Dermis blood vessel endothelial cell (primary cell): Measurements from ENCODE around the gene RHD. TPM values are rescaled to one million over a fixed set of nuclear protein-coding genes. Genes with fewer than 3 reads are reported as not detected.
"Not testable (repeated sequence)": the region's sequence is repeated elsewhere in the genome, so short reads cannot be mapped to it uniquely, and the experiment has no call there.

ENCODE experiments used
- DNase-seq: peaks from one replicate; pipeline ENCODE4 v3.0.0; 2010
- total RNA-seq: library from RNA; depleted of rRNA; stranded (reverse); fragments of >200 nt; gene quantifications from 2 replicates; pipeline ENCODE4 v1.2.3, GENCODE V29; 2014

The RHD gene
- total RNA-seq, 1 donor from 2014 or later: 0.34 TPM

DNA sequence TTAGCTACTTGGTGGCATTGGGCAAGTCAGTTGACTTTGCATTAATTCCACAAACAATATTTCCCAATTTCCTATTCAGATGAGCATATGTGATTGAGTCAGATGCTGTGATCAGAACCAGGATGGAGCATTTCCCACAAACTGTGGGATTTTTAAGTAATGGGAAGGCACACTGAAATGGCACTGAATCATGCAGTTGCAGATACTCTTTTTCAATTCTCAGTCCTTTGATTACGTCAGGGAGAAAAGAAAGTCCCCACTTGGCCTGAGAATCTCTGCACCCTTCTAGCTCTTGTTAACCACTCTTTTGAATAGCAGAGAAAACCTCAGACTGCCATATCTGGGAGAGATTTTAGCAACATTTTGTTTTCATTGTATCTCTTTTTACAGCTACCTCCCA, 36.8 kb downstream of the RHD start:
- not testable (repeated sequence) for DNase-seq

DNA sequence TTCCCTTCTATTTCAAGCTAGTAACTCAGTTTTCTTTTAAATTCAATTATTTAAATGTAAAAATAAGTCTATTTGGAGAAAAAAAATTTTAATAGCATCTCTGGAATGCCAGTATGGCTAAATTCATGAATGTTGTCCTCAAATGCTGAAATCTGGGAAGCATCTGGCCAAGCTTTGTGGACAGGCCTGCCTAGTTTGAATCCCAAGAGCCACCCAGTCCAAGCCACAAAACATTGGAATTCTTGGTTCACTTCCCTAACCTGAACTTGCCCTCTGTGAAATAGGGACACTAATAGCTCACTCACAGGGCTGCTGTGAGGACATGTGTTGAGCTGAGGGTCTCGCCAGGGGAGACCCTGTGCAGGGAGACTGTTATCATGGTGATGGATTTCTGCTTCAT, 37.2 kb downstream of the RHD start:
- not testable (repeated sequence) for DNase-seq

DNA sequence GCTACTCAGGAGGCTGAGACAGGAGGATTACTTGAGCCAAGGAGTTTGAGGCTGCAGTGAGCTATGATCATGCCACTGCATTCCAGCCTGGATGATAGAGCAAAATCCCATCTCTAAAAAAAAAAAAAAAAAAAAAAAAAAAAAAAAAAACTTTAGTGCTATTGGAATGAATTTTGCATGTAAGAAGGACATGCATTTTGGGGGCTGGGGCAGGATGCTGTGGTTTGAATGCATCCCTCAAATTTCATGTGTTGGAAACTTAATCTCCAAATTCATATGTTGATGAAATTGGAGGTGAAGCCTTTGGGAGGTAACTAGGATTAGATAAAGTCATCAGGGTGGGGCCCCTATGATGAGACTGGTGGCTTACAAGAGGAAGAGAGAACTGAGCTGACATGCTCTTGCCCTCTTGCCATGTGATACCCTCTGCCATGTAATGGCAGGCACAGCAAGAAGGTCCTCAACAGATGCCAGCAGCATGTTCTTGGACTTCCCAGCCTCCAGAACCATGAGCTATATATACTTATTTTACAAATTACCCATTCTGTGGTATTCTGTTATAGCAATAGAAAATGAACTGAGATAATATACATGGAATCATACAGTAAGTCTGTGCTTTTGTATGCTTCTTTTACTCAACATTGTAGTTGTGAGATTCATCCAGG, 40.6 kb downstream of the RHD start:
- DNase-seq: not testable (repeated sequence)

DNA sequence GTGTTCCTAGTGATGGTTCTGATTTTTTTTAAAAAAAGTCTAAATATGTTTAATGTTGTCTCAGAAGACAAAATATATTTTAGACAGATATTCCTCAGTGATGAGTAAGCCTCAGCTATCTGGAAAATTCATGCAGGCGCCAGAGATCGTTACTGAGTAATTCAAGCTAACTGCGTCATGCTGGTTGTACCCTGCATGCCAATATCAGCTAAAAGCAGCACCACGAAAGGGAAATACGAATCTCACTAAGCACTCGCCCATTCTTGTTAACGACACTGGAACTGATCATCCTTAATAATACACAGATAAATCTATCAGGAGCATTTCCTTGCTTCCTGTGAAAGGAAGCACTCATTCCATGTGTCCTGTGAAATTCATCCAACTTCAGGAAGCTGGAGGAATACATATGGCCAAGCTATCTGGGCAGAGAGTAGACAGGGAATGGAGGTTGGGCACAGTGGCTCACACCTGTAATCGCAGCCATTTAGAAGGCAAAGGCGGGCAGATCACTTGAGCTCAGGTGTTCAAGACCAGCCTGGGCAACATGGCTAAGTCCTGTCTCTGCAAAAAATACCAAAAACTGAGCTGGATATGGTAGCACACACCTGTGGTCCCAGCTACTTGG, 48.1 kb downstream of the RHD start:
- DNase-seq: peak; percentile 77

DNA sequence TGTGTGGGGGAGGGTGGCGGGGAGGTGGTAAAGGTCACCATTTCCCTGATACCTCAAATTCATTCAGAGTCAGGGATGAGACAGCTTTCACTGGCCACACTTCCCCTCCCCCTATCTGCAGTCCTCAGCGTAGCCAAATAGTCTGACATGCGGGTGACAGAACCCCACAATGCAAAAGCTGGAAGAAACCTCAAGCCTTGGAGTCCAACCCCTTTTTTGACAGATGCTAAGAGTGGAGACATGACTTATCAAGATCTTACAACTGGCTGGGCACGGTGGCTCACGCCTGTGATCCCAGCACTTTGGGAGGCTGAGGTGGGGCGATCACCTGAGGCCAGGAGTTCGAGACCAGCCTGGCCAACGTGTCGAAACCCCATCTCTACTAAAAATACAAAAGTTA, 49.8 kb downstream of the RHD start:
- DNase-seq: not testable (repeated sequence)

DNA sequence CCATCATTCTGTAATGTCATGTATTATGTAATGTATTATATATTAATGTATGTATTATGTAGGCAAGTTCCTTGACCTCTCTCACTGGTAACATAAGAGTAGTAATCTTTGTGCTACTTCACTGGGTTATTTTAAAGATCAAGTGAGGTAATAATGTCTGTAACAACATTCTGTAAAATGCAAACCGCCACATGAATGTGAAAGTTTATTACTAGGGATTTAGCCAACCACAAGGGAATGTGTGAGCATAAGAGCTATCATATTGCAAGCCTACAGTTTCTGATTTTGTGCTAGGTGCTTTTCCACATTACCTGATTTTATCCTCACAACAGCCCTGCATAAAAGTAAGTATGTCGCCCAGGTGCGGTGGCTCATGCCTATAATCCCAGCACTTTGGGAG, 52.1 kb downstream of the RHD start:
- not testable (repeated sequence) for DNase-seq

DNA sequence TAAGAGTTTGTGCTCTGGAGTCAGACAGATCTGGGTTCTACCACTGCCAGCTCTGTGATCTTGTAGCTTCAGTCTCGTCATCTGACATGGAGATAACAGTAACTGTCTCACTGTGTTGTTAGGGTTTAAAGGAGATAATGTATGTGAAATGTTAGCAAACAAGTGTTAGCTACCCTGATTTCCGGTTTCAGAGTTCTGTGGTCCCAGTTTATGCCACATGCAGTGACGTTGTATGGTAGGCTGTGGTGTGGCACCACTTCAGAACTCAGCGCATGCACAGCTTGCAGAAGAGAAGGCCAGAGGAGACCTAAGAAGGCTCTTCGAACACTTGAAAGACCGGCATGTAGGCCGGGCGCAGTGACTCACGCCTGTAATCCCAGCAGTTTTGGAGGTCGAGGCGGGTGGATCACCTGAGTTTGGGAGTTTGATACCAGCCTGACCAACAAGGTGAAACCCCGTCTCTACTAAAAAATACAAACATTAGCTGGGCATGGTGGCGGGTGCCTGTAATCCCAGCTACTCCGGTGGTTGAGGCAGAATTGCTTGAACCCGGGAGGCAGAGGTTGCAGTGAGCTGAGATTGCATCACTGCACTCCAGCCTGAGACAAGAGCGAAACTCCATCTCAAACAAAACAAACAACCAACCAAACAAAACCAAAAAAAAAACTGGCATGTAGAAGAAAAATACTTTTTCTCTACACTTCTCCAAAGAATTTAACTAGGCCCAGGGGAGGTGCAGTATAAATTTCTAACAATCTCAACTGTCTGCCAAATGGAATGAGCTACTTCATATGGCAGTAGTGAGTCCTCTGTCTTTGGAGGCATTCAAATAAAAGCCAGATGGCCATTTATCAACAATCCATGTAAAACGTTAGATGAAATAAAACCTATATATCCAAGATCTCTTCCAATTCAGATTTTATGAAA, 55.8 kb downstream of the RHD start:
- DNase-seq: not testable (repeated sequence)

DNA sequence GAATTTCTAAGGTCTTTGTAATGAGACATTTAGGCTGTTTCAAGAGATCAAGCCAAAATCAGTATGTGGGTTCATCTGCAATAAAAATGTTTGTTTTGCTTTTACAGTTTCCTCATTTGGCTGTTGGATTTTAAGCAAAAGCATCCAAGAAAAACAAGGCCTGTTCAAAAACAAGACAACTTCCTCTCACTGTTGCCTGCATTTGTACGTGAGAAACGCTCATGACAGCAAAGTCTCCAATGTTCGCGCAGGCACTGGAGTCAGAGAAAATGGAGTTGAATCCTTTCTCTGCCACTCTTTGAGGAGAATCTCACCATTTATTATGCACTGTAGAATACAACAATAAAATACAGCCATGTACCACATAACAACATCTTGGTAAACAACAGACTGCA, 56.5 kb downstream of the RHD start:
- not testable (repeated sequence) for DNase-seq

DNA sequence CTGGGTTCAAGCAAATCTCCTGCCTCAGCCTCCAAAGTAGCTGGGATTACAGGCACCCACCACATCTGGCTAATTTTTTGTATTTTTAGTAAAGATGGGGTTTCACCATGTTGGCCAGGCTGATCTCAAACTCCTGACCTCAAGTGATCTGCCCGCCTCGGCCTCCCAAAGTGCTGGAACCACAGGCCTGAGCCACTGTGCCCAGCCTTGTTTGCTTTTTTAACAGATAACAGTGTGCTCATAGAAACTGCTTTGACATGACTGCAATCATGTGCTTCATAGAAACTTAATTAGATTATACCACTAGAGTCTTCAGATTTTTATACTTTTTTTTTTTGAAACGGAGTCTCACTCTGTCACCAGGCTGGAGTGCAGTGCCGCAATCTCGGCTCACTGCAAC, 57.0 kb downstream of the RHD start:
- DNase-seq: not testable (repeated sequence)

DNA sequence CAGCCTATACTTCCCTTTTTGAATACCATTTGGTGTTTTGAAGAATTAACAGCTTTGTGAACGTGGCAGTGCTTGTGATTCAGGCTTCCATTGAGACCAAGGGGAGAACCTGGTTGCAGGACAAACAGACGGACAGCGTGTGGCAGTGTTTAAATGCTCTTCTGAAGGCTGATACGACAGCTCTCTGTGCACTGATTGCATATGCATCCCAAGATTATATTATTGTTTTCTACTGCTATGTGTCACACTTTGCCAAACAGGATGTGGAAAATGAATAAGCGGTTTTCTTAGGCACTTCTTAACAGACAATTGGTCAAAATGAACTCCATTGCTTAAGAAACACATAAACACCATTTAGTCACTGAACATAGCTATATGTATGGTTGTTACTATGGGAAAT, 57.6 kb downstream of the RHD start:
- peak; percentile 83 for DNase-seq

DNA sequence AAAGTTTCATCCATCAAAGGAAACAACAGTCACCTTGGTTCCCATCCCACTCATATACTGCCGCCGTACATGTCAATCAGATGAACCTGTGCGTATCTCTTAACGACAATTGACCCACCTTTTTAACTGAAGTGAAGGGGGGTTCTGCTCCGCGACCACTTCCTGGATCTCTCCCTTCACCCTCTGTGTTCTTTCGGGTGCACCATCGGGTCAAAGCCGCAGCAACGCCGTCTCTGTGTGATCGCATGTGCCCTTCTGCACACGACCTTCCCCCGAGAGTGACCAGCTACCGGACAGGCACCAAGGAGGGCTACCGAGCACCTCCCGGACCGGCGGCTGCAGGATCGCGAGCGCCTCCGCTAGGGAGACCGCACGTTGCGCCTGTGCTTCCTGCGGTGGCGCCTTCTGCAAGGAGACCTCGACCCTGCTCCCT, 64.6 kb downstream of the RHD start:
- not testable (repeated sequence) for DNase-seq

DNA sequence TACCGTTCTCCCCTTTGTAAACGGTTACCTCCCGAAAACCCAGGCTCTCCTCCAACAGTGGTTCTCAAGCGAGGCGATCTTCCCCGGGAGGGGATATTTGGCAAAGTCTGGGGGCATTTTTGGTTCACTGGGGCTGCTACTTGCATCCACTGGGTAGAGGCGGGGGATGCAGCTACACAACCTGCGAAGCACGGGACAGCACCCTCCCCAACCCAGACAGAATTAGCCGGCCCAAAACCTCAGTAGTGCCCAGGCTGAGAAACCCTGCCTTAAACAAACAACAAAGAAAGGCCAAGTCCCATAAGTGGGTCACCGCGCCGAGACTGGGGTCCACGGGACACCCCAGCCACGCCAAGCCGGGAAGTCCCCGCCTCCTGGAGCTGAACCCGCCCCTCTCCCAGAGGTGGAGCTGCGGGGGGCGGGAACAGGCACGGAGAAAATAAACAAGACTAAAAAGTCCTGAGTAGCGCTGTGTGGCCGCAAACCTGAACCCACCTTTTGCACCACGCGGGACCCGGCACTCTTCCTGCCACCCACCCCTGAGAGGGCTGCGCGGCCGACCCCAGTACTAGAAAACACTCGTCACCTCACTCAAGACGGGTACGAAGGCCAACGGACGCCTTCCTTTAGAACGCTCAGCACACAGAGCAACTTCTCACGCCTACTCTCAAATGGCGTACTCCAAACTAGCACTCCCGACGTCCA, 65.3 kb downstream of the RHD start:
- DNase-seq: not testable (repeated sequence)

DNA sequence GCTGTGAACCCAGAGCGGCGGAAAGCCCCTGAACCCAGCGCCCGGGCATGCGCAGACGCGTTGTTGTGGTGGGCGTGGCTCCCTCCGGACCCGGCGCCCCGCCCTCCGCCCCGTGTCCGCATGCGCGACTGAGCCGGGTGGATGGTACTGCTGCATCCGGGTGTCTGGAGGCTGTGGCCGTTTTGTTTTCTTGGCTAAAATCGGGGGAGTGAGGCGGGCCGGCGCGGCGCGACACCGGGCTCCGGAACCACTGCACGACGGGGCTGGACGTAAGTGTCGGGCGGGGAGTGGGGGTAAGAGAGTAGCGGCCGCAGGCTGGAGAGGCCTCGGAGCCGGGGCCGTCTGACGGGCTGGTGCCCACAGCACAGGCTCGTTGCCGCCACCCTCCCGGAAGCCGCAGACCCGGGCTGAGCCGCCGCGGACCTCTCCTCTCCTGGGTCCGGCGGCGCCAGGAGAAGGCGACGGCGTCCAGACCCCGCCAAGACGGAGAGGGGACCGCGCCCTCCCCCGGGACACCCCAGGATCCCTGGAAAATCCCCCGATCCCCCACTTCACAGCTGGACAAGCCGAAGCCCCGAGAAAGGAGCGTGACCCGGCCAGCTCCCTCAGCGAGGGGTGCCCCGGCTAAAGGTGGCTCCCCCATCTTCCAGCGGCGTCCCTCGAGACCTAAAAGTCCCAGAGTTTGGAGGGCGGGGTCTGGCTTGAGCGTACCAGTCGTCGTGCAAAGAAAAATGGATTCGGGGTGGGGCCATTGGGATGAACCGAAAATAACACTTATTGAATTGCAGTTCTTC, 66.1 kb downstream of the RHD start, which contains the start of gene TMEM50A:
TMEM50A (plus strand) TSS at position 147 of the 794 bp plus-strand sequence. CDS start 2,153 bp downstream, outside the sequence.
- peak; percentile 87 for DNase-seq

DNA sequence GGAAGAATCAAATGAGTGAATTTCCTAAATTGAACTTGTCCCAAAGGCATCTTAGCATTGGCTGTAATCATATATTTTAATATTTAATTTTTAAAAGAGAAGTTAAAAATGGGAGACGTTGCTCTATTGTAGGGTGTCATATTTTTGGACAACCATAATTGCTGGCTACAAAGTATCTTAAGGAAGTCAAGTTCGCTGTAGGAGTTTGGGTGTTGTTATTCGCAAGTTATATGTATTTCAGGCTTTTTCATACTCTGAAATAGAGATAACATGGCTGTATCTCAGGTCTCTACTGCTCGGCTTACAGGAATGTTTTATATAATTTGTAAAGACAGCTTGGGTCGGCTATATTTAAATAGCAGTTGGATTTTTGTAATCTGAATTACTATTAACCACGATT, 66.7 kb downstream of the RHD start:
- no peak for DNase-seq

DNA sequence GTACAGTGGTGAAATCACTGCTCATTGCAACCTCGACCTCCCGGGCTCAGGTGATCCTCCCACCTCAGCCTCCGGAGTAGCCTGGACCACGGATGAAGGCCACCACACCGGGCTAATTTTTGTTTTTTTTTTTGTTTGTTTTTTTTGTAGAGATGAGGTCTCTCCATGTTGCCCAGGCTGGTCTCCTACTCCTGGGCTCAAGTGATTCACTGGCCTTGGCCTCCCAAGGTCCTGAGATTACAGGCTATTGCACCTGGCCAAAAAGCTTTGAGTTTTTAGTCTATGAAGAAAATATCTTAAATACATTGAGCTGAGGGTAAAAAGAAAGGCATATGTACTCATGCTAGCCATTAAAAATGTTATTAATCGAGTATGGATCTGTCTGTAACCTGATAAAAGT, 69.4 kb downstream of the RHD start:
- no peak for DNase-seq

DNA sequence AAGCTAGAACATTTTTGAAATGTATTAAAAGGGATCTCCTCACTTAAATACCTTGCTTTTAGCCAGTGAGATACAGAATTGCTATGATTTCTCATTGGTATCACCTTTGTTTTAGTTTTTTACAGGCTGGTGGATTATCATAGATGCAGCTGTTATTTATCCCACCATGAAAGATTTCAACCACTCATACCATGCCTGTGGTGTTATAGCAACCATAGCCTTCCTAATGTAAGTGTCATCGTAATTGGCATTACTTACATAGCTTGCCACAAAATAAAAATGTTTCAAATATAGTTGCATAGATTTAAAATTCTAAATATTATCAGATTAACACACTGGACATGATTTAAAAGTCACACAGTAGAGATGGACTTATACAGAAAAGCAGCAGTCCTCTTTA, 70.5 kb downstream of the RHD start:
- no peak for DNase-seq

DNA sequence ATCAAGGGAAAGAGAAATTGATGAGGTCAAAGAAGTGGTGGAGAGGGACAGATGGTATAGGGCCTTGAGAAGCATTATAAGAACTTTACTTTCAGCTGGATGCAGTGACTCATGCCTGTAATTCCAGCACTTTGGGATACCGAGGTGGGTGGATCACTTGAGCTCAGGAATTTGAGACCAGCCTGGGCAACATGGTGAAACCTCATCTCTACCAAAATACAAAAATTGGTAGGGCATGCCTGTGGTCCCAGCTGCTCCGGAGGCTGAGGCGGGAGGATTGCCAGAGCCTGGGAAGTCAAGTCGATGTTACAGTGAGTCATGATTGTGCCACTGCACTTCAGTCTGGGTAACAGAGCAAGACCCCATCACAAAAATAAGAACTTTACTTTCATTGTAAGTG, 71.6 kb downstream of the RHD start:
- no peak for DNase-seq

DNA sequence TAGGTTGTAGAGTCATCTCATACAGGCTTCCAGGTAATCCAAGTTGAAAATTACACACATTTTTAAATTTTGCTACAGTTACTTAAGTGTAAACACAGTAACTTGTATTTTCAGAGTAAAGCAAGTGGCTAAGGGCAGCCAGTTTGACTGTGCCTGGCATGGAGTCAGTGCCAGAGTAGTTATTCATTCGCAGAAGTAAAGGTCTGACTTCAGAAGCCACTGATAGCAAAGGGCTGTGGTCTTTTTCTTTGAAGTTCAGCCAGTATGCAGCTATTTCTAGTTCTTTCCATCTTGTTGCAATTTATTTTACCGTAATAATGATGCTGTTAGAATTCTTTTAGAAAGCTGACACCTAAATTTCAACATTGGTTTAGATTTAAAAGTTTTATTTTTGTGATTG, 75.2 kb downstream of the RHD start:
- DNase-seq: no peak

DNA sequence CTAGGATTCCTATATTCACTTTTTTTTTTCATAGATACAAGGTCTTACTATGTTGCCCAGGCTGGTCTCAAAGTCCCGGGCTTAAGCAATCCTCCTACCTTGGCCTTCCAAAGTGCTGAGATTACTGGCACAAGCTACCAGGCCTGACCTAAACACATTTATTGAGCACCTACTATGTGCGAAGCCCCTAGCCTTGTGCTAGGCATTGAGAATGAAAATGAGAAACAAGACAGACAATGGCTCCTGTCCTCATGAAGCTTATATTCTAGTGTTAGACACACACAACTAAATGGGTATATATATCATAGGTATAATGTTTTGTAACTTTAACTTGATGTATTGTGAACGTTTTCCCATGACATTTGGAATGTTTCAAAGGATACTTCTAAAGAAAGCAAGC, 77.3 kb downstream of the RHD start:
- no peak for DNase-seq

DNA sequence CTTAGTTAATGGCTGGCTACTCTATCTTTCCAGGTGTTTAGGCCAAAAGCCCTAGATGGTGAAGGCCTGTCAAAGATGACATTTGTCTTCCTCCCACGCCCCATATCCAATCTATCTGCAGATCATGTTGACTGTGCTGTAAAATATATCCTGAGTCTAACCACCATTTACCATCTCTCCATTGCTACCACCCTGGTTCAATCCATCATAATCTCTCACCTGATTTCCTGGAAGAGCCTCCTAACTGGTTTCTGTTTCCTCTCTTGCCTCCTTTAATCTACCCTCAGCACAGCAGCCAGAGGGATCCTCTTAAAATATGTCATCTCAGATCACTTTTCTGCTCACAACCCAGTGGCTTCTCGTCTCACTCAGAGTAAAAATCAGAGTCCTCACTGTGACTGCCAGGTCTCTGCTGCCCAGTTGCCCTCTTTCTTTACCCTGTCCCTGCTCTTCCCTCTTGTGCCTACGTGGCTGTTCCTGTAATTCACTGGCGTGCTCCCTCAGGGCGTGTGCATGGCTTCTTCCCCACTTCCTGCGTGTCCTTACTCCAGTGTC, 83.6 kb downstream of the RHD start:
- DNase-seq: no peak

DNA sequence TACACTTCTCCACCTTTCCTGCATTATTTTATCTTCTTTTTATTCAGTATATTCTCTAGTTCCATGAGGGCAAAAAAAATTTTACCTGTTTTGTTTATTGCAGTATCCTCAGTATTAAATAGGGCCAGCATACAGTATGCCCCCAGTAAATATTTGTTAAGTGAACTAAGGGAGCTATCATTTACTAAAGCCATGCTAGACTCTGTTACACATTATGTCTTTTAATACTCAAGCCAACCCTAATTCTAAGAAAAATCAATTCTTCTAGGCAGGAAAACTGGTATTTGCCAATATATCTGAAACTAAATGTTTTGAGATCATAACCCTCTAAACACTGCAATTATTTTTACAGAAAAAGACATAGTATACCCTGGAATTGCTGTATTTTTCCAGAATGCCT, 84.1 kb downstream of the RHD start:
- no peak for DNase-seq

DNA sequence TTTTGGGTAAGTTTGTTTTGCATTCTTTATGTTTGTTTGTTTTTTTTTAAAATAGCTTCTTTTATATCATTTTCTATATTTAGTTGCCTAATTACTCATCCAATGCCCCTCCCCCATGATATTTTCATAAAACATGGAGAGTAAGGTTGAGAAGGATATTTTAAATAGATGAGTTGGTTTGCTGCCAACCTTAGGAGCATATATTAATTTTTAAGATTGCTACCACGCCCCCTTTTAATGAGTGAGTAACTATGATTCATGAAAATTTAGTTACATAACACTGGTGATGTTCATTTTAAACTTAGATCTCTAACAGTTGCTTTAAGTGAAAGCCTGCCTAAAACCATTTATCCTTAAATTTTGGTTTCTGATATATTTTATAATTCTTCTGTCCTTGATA, 84.5 kb downstream of the RHD start:
- no peak for DNase-seq
